Bronchial epithelial cell (primary cell): Measurements from ENCODE around the gene NAT8L. TPM values are rescaled to one million over a fixed set of nuclear protein-coding genes. Genes with fewer than 3 reads are reported as not detected.

Source experiments
- DNase-seq: peaks from one replicate; pipeline ENCODE4 v3.0.0-alpha.2; 2010; ENCODE audit warnings: low read depth
- FAIRE-seq: peaks from 2 replicates; lab custom pipeline; 2011; peaks lifted over from hg19 to GRCh38; lab: Jason Lieb, UNC
- H3K27me3 ChIP-seq: 2 replicates; pipeline ENCODE4 v1.5.1; 2011; ENCODE audit warnings: low read length; ENCODE audit not compliant: control insufficient read depth, insufficient read depth
- H3K36me3 ChIP-seq: 2 replicates; pipeline ENCODE4 v1.5.1; 2011; ENCODE audit warnings: low read length; ENCODE audit not compliant: control insufficient read depth, insufficient read depth
- H3K4me3 ChIP-seq: 2 replicates; pipeline ENCODE4 v1.5.1; 2011; ENCODE audit warnings: mild to moderate bottlenecking, low read depth, low read length, control low read depth
- CTCF ChIP-seq: IDR thresholded peaks from 2 replicates; pipeline ENCODE4 v1.5.1; 2011; ENCODE audit warnings: mild to moderate bottlenecking, moderate library complexity, low read length, control low read depth, inconsistent platforms; ENCODE audit not compliant: insufficient read depth, severe bottlenecking
- total RNA-seq: library from RNA; depleted of rRNA; stranded (reverse); fragments of >200 nt; gene quantifications from 2 replicates; pipeline ENCODE4 v1.2.1, GENCODE V29; 2014

Gene NAT8L
- total RNA-seq, 1 donor from 2014 or later = not detected

DNA sequence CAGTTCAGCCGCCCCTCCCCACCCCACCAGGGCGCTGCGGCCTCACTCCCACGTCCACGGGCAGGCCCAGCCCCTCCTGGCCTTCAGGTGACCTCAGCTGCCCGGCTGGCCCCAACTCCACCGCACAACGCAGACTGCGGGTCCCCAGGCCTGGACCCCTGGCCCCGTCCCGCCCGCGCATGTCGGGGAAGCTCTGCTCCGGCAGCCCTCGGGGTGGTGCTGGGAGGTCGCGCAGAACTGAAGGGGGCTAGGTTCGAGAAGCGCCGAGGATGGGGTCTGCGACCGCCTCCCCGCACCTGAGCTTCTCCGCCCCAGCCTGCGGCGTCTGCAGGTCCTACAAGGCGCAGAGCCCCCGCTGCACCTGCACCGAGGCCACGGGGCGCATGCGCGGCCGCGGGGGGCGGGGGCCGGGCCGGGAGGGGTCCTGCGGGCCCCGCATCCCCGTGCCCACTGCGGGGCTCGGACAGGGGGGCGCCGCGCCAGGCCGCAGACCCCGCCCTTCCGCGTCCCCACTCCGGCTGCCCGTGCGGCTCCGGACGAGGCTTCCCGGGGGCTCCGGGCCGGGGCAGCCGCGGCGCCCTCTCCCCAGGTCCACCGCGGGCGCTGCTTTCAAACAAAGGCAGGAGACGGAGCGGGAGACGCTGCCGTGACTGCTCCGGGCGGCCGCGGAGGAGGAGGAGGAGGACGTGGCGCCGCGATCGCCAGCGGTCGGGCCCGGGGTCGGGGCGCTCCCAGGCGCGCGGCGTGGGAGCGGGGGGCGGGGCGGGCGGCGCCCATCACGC, 672 bp upstream of the NAT8L start:
- peaks cover 15% of the 10 kb centered on the region for H3K27me3 ChIP-seq
- no peaks in the 10 kb centered on the region for H3K36me3 ChIP-seq
- DNase-seq (no peak), FAIRE-seq (no peak)
- TF ChIP-seq CTCF = no peak
- H3K4me3 ChIP-seq = no peak overlapping the region

GRCh38 chr4:2059726-2060602, 837 bp downstream of the NAT8L start:
- DNase-seq (no peak), FAIRE-seq (no peak)
- Histone ChIP-seq H3K27me3 (peaks cover 15% of the 10 kb centered on the region), H3K4me3 (no peak overlapping the region), H3K36me3 (no peaks in the 10 kb centered on the region)
- no peak for TF ChIP-seq CTCF

- Histone ChIP-seq H3K36me3 (no peaks in the 10 kb centered on the region), H3K27me3 (peaks cover 15% of the 10 kb centered on the region), H3K4me3 (no peak overlapping the region)
- no peak for TF ChIP-seq CTCF
- FAIRE-seq (no peak), DNase-seq (no peak)
Measured at GRCh38 chr4:2060611-2061185, 1.6 kb downstream of the NAT8L start.

DNA sequence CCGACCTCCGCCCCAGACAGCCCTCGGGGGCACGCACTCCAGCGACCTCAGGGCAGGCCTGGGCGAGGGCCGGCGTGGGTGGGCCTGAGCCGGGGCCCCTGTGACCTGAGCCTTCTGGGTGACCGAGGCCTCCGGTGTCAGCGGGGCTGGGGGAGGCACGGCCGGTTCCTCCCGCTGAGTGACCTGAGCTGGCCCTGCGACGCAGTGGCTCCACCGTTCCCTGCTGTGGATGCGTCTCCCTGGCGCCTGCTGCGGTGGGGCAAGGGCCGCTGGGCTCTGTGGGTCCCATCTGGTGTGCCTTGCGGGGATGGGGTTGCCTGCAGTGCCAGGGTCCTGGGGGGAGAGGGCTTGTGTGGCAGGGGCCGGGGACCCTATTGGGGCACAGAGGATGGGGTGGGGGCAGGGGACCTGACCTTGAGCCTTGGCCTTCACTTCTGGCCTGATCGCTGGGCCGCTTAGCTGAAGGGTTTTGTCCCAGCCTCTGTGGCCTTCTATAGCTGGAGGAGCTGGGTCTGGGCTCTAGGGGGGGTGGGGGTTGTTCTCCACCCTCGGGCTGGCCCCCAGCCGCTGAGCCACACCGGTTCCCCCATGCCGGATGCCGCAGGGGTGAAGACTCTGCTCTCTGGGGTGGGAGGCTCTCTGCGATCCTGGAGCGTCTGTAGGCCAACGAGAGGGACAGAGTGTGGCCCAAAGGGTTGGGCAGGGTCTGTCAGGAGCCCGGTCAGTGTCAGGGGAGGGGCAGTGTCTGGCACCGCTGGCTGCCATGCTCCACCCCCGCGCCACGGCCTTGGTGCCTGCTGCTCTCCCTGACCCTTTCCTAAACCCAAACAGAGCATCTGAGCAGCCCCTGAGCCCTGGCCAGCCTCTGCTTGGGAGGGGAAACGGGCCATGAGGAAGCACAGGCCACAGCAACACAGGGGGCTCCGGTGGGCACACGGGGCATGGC, 2.3 kb downstream of the NAT8L start:
- H3K27me3 ChIP-seq = peaks cover 14% of the 10 kb centered on the region
- H3K4me3 ChIP-seq = no peak overlapping the region
- peak; percentile 7 for FAIRE-seq

More for the DNA sequence above, 2.3 kb downstream of the NAT8L start:
- no peak for DNase-seq
- no peak for TF ChIP-seq CTCF
- H3K36me3 ChIP-seq = no peaks in the 10 kb centered on the region
